ENCODE results near the gene DOCK2.

The DOCK2 gene

GRCh38 chr5:169811023-169811422 is 173.9 kb downstream of the DOCK2 start:
- Histone ChIP-seq H3K4me1 (ENCODE audit: control insufficient read depth, insufficient read depth, low read length) (no peaks in the 10 kb centered on the region), H3K4me3 (ENCODE audit: low read depth, low read length) (no peak overlapping the region), H3K9me3 (ENCODE audit: control insufficient read depth, insufficient read depth, low read depth, low read length) (no peaks in the 10 kb centered on the region), H3K27ac (ENCODE audit: extremely low read depth, low read depth, low read length) (no peak overlapping the region), H3K36me3 (ENCODE audit: control insufficient read depth in 2 of 2, insufficient read depth in 1 of 2, low read length in 2 of 2) (no peaks in the 10 kb centered on the region)
- TF ChIP-seq ZNF112 (tag by site-specific recombination; IDR thresholded peaks at IDR 0.05), result no peak
- TF ChIP-seq PATZ1 (tag by site-specific recombination; IDR thresholded peaks at IDR 0.05), result no peak
- TF ChIP-seq ZNF623 (tag by site-specific recombination; IDR thresholded peaks at IDR 0.05), result no peak
- no peak for TF ChIP-seq ZSCAN16 (tag by site-specific recombination; IDR thresholded peaks at IDR 0.05)
- ChIA-PET CTCF (interaction anchor here (0.7 kb wide), 1 partner anchor 170 kb away, joined by 7 read pairs; the partner anchor contains the start of gene INSYN2B), POLR2A (no interaction called here)

DNA sequence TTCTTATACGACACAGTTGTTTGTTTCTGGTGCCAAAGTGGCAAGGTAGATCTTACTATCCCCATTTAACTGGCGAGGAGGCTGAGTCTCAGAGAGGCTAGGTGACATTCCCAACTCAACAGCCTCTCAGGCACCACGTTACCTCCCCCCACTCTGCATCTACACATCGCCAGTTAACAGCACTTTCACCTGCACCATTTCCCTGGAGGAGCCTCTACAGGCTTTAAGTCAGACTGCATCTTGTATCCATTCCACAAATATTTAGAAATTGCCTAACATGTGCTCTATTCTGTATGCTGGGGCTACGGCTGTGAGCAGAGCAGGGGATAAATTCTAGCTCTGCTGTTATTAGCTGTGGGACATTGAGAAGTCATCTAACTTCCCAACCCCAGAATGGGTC is 174.6 kb downstream of the DOCK2 start:
- CTCF ChIA-PET, result no interaction called here
- Histone ChIP-seq H3K36me3 (ENCODE audit: control insufficient read depth in 2 of 2, insufficient read depth in 1 of 2, low read length in 2 of 2) (no peaks in the 10 kb centered on the region), H3K9me3 (ENCODE audit: control insufficient read depth, insufficient read depth, low read depth, low read length) (no peaks in the 10 kb centered on the region), H3K4me1 (ENCODE audit: control insufficient read depth, insufficient read depth, low read length) (no peaks in the 10 kb centered on the region), H3K27ac (ENCODE audit: extremely low read depth, low read depth, low read length) (no peak overlapping the region), H3K4me3 (ENCODE audit: low read depth, low read length) (no peak overlapping the region)
- TF ChIP-seq ZBTB11 (tag by site-specific recombination; conservative IDR thresholded peaks at IDR 0.05; ENCODE audit: low read depth), result no peak
- TF ChIP-seq GLI2 (tag by site-specific recombination; IDR thresholded peaks at IDR 0.05; ENCODE audit: borderline replicate concordance, low read depth), result no peak
- TF ChIP-seq, protein P1, sequence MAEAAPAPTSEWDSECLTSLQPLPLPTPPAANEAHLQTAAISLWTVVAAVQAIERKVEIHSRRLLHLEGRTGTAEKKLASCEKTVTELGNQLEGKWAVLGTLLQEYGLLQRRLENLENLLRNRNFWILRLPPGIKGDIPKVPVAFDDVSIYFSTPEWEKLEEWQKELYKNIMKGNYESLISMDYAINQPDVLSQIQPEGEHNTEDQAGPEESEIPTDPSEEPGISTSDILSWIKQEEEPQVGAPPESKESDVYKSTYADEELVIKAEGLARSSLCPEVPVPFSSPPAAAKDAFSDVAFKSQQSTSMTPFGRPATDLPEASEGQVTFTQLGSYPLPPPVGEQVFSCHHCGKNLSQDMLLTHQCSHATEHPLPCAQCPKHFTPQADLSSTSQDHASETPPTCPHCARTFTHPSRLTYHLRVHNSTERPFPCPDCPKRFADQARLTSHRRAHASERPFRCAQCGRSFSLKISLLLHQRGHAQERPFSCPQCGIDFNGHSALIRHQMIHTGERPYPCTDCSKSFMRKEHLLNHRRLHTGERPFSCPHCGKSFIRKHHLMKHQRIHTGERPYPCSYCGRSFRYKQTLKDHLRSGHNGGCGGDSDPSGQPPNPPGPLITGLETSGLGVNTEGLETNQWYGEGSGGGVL (tag by site-specific recombination; IDR thresholded peaks at IDR 0.05), result no peak
- no peak for TF ChIP-seq ZBTB26 (tag by site-specific recombination; optimal IDR thresholded peaks at IDR 0.05)
- TF ChIP-seq ZNF23 (tag by site-specific recombination; IDR thresholded peaks at IDR 0.05; ENCODE audit: borderline replicate concordance), result no peak
- no peak for TF ChIP-seq PRDM4 (tag by site-specific recombination; IDR thresholded peaks at IDR 0.05)
- POLR2A ChIA-PET, result no interaction called here

Measured in HEK293 (cell line).